Activated T-helper 2 cell treated with anti-CD3 and anti-CD28 coated beads, Interferon-gamma antibody, Interleukin-2, Interleukin-4, amounts not matched to agents 10 μg/mL and 5 μg/mL and 100 μg/mL, durations not matched to agents 14 hours and 24 hours and 36 hours (primary cell): Measurements from ENCODE around the gene ZNF593OS. TPM values are rescaled to one million over a fixed set of nuclear protein-coding genes. Genes with fewer than 3 reads are reported as not detected.

Experiments
- DNase-seq: peaks from one replicate; pipeline ENCODE4 v3.0.0; 2021; ENCODE audit warnings: low spot score
- H3K27ac Mint-ChIP-seq: one replicate; pipeline ENCODE4 v1.8.0; 2021; ENCODE audit warnings: mixed read lengths
- H3K27me3 Mint-ChIP-seq: one replicate; pipeline ENCODE4 v1.8.0; 2021; ENCODE audit warnings: low read depth, mixed read lengths
- H3K36me3 Mint-ChIP-seq: one replicate; pipeline ENCODE4 v1.8.0; 2021; ENCODE audit warnings: low read depth, mixed read lengths
- H3K4me1 Mint-ChIP-seq: one replicate; pipeline ENCODE4 v1.8.0; 2021; ENCODE audit warnings: low read depth, mixed read lengths
- H3K4me3 Mint-ChIP-seq: one replicate; pipeline ENCODE4 v1.8.0; 2021; ENCODE audit warnings: low read depth, mild to moderate bottlenecking, moderate library complexity, mixed read lengths
- H3K9me3 Mint-ChIP-seq: one replicate; pipeline ENCODE4 v1.8.0; 2021; ENCODE audit warnings: mixed read lengths
- intact Hi-C: fragments of 100-400 bp; cut with micrococcal nuclease; formaldehyde crosslinking; loops from one replicate; pipeline ENCODE4 v1.15.1; 2023
- total RNA-seq: library from RNA; stranded (reverse); gene quantifications from 2 replicates; pipeline ENCODE4 v1.2.3, GENCODE V29; 2022

ZNF593OS gene
- total RNA-seq, 1 donor from 2014 or later, result not detected

- Mint-ChIP-seq H3K4me1 (peaks cover 4% of the 10 kb centered on the region), H3K4me3 (no peak overlapping the region), H3K9me3 (no peaks in the 10 kb centered on the region), H3K27me3 (peaks cover 27% of the 10 kb centered on the region), H3K27ac (no peak overlapping the region), H3K36me3 (no peaks in the 10 kb centered on the region)
- peak; percentile 66 for DNase-seq
- intact Hi-C loops, result loop anchor here (1.0 to 2.0 kb wide), 2 partner anchors 40 to 110 kb away; no protein-coding TSS in a partner anchor
These were observed 26.3 kb downstream of the ZNF593OS start for GRCh38 chr1:26145041-26145959.

- H3K4me1 Mint-ChIP-seq, result peaks cover 12% of the 10 kb centered on the region
- intact Hi-C loops, result no loop called here
- H3K4me3 Mint-ChIP-seq, result no peak overlapping the region
These were observed 29.5 kb downstream of the ZNF593OS start for GRCh38 chr1:26142159-26142558.

DNA sequence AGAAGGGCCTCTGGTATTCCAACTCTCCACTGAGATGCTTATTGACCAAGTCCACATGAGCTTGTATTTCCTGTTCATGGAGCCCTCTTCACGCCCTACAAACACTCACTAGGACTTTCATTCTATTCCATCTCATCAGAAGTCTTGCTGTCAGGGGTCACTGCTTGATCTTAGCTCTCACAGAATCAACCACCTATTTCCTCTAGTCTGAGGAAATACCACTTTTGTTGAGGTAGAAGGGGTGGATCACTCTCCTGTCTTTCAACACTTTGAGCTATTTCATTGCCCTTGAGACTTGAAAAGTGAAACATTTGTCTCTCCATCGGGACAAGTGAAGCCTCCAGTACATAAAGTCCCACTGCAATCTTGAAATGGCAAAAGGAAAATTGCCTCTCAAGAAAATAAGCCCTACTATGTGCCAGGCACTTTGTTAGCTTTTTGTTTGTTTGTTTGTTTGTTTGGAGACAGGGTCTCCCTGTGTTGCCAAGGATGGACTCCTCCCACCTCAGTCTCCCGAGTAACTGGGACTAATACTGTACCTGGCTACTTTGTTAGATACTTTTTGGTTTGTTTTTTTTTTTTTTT lies 32.6 kb downstream of the ZNF593OS start:
- Mint-ChIP-seq H3K36me3 (no peaks in the 10 kb centered on the region), H3K27ac (no peak overlapping the region), H3K4me3 (no peak overlapping the region), H3K9me3 (peaks cover 4% of the 10 kb centered on the region), H3K4me1 (peaks cover 8% of the 10 kb centered on the region), H3K27me3 (peaks cover 7% of the 10 kb centered on the region)
- intact Hi-C loops, result no loop called here
- DNase-seq, result no peak

More at GRCh38 chr1:26142159-26142558, 29.5 kb downstream of the ZNF593OS start:
- H3K36me3 Mint-ChIP-seq, result no peaks in the 10 kb centered on the region
- peaks cover 13% of the 10 kb centered on the region for H3K27me3 Mint-ChIP-seq
- no peak for DNase-seq
- H3K9me3 Mint-ChIP-seq, result no peaks in the 10 kb centered on the region
- H3K27ac Mint-ChIP-seq, result no peak overlapping the region

- peaks cover 8% of the 10 kb centered on the region for H3K9me3 Mint-ChIP-seq
- peaks cover 15% of the 10 kb centered on the region for H3K4me1 Mint-ChIP-seq
- H3K36me3 Mint-ChIP-seq, result no peaks in the 10 kb centered on the region
- no peak overlapping the region for H3K4me3 Mint-ChIP-seq
- DNase-seq, result no peak
- intact Hi-C loops, result no loop called here
- no peaks in the 10 kb centered on the region for H3K27me3 Mint-ChIP-seq
- no peak overlapping the region for H3K27ac Mint-ChIP-seq
These were observed 37.2 kb downstream of the ZNF593OS start for GRCh38 chr1:26134466-26134865.

GRCh38 chr1:26132834-26133167 lies 38.8 kb downstream of the ZNF593OS start:
- H3K4me3 Mint-ChIP-seq, result no peak overlapping the region
- no peak for DNase-seq

GRCh38 chr1:26132128-26132833 lies 39.4 kb downstream of the ZNF593OS start:
- Mint-ChIP-seq H3K27me3 (no peaks in the 10 kb centered on the region), H3K4me1 (peaks cover 21% of the 10 kb centered on the region), H3K36me3 (no peaks in the 10 kb centered on the region), H3K9me3 (peaks cover 8% of the 10 kb centered on the region), H3K4me3 (no peak overlapping the region), H3K27ac (no peak overlapping the region)
- intact Hi-C loops, result no loop called here
- DNase-seq, result no peak

More at GRCh38 chr1:26132834-26133167, 38.8 kb downstream of the ZNF593OS start:
- H3K4me1 Mint-ChIP-seq, result peaks cover 16% of the 10 kb centered on the region
- no peak overlapping the region for H3K27ac Mint-ChIP-seq
- intact Hi-C loops, result no loop called here
- no peaks in the 10 kb centered on the region for H3K36me3 Mint-ChIP-seq
- peaks cover 8% of the 10 kb centered on the region for H3K9me3 Mint-ChIP-seq
- no peaks in the 10 kb centered on the region for H3K27me3 Mint-ChIP-seq

DNA sequence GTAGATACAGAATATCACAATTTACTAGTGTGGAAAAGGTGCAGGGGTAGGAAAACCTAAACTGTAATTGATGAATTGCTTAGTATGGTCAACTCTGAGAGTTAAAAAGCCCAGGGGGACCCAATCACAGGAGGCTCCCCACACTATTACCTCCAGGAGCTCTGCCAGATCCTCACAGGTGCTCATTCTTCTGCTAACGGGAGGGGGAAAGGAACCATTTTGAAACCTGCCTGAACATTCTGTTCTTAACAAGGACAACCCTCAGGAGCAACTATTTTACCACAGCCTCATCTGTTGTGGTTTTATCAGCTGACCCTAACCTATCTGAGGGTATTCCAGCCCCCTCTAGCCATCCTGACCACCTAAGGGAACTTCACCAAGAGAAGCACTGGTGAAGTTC lies 40.9 kb downstream of the ZNF593OS start:
- intact Hi-C loops, result no loop called here
- H3K27ac Mint-ChIP-seq, result no peak overlapping the region
- no peaks in the 10 kb centered on the region for H3K27me3 Mint-ChIP-seq
- H3K4me1 Mint-ChIP-seq, result peaks cover 30% of the 10 kb centered on the region
- H3K9me3 Mint-ChIP-seq, result peaks cover 8% of the 10 kb centered on the region
- no peaks in the 10 kb centered on the region for H3K36me3 Mint-ChIP-seq
- no peak for DNase-seq
- no peak overlapping the region for H3K4me3 Mint-ChIP-seq

GRCh38 chr1:26129778-26130177 lies 41.9 kb downstream of the ZNF593OS start:
- intact Hi-C loops, result no loop called here
- DNase-seq, result no peak
- Mint-ChIP-seq H3K4me3 (no peak overlapping the region), H3K9me3 (peaks cover 8% of the 10 kb centered on the region), H3K4me1 (peaks cover 40% of the 10 kb centered on the region), H3K36me3 (peaks cover 3% of the 10 kb centered on the region), H3K27me3 (no peaks in the 10 kb centered on the region), H3K27ac (no peak overlapping the region)

DNA sequence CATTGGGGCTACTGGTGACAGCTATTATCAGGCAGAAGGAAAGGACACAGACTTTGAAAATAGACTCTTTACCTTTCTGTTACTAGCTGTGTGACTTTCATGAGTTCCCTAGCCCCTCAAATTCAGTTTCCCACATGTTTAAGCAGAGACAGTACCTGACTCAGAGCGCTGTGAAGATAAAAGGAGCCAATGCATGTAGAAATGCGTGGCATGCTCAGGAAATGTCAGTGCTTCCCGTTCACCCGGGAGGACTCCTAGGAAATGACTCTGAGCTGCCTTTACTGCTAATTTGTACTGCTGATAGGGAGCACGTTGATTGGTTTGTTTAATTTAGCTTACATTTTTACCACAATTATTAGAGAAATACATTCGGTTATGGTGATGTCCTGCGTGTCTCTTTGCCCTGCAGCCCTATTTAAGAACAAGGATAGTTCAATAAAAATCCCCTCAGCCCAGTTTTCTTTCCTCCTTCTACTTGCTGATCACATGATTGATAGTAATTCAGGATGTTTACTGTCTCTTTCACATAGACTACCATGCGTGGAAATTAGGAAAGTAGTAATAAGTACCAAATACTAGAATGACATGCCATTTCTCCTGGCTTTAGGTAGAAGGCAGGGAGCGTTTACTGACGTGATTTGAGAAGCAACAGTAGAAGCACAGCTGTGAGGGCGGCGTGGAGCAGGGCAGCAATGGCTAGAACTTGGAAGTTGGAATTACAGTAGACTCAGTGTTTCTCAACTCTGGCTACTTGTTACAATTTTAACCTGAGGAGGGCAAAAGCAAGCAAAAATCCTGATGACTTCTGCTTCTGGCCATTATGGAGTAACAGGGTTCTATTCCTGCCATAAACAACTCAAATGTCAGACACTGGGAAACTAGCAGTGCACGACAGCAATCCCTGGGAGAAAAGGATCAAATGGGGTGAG lies 44.1 kb downstream of the ZNF593OS start:
- H3K27me3 Mint-ChIP-seq, result no peaks in the 10 kb centered on the region
- peaks cover 57% of the 10 kb centered on the region for H3K4me1 Mint-ChIP-seq
- no peaks in the 10 kb centered on the region for H3K9me3 Mint-ChIP-seq
- H3K27ac Mint-ChIP-seq, result peak overlapping the region; percentile 21
- no peak for DNase-seq
- peaks cover 16% of the 10 kb centered on the region for H3K36me3 Mint-ChIP-seq
- H3K4me3 Mint-ChIP-seq, result peak overlapping the region; percentile 72
- intact Hi-C loops, result no loop called here

DNA sequence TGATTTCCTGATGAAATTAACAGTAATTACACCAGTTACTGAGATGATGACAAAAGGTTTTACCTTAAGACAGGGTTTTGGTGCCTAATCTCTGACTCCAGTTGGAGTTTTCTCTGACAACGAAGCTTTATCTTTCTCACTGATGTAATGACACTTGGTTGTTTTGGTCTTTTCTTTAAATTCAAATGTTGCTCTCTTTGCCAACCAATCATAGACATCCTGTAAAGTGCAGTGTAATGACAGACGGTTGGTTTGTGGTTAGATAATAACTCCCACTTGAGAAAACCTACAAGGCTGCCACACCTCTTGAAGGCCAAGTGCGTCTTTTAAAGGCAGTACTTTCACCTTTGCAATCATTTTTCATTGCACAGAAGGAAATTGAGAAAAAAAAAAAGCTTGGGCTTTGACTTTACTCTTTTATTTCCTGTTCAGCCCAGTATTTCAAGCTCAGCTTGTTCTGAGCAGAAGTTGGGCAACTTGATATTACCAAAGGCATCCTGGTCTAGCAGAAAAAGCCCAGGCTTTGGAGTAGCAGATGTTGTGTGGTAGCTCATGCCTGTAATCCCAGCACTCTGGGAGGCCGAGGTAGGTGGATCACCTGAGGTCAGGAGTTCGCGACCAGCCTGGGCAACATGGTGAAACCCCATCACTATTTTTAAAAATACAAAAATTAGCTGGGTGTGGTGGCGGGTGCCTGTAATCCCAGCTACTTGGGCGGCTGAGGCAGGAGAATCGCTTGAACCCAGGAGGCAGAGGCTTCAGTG lies 45.1 kb downstream of the ZNF593OS start:
- Mint-ChIP-seq H3K4me1 (peaks cover 61% of the 10 kb centered on the region), H3K36me3 (peaks cover 26% of the 10 kb centered on the region), H3K27me3 (no peaks in the 10 kb centered on the region), H3K4me3 (peak overlapping the region; percentile 71), H3K27ac (peak overlapping the region; percentile 93), H3K9me3 (no peaks in the 10 kb centered on the region)
- intact Hi-C loops, result loop anchor here (1.0 kb wide), 1 partner anchor 15 kb away; the partner anchor contains the start of gene PDIK1L
- DNase-seq, result peak; percentile 68

- Mint-ChIP-seq H3K27me3 (no peaks in the 10 kb centered on the region), H3K4me3 (peak overlapping the region; percentile 71), H3K27ac (peak overlapping the region; percentile 93), H3K36me3 (peaks cover 26% of the 10 kb centered on the region), H3K9me3 (no peaks in the 10 kb centered on the region), H3K4me1 (peaks cover 59% of the 10 kb centered on the region)
- DNase-seq, result no peak
- intact Hi-C loops, result loop anchor here (1.0 kb wide), 1 partner anchor 15 kb away; the partner anchor contains the start of gene PDIK1L
These were observed 45.7 kb downstream of the ZNF593OS start for GRCh38 chr1:26125946-26126320.
